ENCODE results near the gene SRSF7.

DNA sequence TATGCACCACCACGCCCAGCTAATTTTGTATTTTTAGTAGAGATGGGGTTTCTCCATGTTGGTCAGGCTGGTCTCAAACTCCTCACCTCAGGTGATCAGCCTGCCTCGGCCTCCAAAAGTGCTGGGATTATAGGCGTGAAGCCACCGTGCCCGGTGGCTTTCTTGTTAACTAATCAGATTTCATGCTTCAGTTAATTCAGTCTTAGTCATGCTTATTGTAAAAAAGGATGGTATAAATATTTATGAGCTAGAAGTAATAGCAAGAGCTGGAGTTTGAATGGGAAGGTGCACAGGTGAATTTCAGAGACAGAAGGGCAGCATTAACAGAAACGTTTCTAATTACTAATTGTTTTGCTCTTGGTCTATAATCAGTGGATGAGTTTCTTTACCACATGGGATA, 37.1 kb upstream of the SRSF7 start:
- TF ChIP-seq, protein P1, sequence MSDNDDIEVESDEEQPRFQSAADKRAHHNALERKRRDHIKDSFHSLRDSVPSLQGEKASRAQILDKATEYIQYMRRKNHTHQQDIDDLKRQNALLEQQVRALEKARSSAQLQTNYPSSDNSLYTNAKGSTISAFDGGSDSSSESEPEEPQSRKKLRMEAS (IDR thresholded peaks at IDR 0.05): no peak
- TF ChIP-seq, protein P2, sequence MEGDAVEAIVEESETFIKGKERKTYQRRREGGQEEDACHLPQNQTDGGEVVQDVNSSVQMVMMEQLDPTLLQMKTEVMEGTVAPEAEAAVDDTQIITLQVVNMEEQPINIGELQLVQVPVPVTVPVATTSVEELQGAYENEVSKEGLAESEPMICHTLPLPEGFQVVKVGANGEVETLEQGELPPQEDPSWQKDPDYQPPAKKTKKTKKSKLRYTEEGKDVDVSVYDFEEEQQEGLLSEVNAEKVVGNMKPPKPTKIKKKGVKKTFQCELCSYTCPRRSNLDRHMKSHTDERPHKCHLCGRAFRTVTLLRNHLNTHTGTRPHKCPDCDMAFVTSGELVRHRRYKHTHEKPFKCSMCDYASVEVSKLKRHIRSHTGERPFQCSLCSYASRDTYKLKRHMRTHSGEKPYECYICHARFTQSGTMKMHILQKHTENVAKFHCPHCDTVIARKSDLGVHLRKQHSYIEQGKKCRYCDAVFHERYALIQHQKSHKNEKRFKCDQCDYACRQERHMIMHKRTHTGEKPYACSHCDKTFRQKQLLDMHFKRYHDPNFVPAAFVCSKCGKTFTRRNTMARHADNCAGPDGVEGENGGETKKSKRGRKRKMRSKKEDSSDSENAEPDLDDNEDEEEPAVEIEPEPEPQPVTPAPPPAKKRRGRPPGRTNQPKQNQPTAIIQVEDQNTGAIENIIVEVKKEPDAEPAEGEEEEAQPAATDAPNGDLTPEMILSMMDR (IDR thresholded peaks at IDR 0.05; ENCODE audit: low read depth, low read length, missing input control): no peak
- TF ChIP-seq YY1 (IDR thresholded peaks at IDR 0.05): no peak
- TF ChIP-seq JUND (IDR thresholded peaks at IDR 0.05): no peak
- TF ChIP-seq TAF1 (conservative IDR thresholded peaks at IDR 0.05): no peak
- no peak for TF ChIP-seq RAD21 (IDR thresholded peaks at IDR 0.05)
- TF ChIP-seq REST (IDR thresholded peaks at IDR 0.05): no peak
- no peak for TF ChIP-seq ZBTB33 (IDR thresholded peaks at IDR 0.05)
